Motor neuron (in vitro differentiated cells): ENCODE data around the gene STAG1. TPM values are rescaled to one million over a fixed set of nuclear protein-coding genes. Genes with fewer than 3 reads are reported as not detected.

Experiments
- ATAC-seq, 8 experiments: fragments of 200-7000 bp; cut with Tn5 transposase; replicated peaks in 6 of 8; 2 replicates each; pipeline ENCODE4 v1.8.0; 2021; ENCODE audit warnings: mild to moderate bottlenecking in 8 of 8, moderate library complexity in 8 of 8
- H3K27ac ChIP-seq, 2 donors: fragments of 250-450 bp; sonication (Bioruptor Pico); 2 replicates each; pipeline ENCODE4 v1.9.0; 2021; ENCODE audit warnings: antibody characterized with exemption in 2 of 2, mild to moderate bottlenecking in 2 of 2, moderate library complexity in 1 of 2
- H3K4me1 ChIP-seq, 2 donors: fragments of 250-450 bp; sonication (Bioruptor Pico); replicated peaks in 1 of 2; 2 replicates each; pipeline ENCODE4 v1.6.1; 2021; ENCODE audit warnings: antibody characterized with exemption in 2 of 2, mild to moderate bottlenecking in 2 of 2, moderate library complexity in 1 of 2
- H3K4me3 ChIP-seq, 5 donors: fragments of 250-450 bp; sonication (Bioruptor Pico); 2 replicates each; pipeline ENCODE4 v1.9.0; 2021; ENCODE audit warnings: antibody characterized with exemption in 5 of 5, mild to moderate bottlenecking in 5 of 5, moderate library complexity in 4 of 5
- WGBS, 10 experiments: fragments of 450-650 bp; shearing (Covaris generic); methylation state at CpG; one replicate each; pipeline ENCODE4 v1.0.0; 2022; 5-methylcytosine and 5-hydroxymethylcytosine counted together
- in situ Hi-C, 9 experiments: fragments of 400-800 bp; cut with MboI; loops; one replicate each; pipeline ENCODE4 v1.15.0; 2021; ENCODE audit warnings: low sequenced_read_pairs in 9 of 9, low pct_unique_long_range_greater_than_20kb in 2 of 9; ENCODE audit not compliant: unreplicated experiment in 9 of 9
- total RNA-seq, 8 experiments: library from RNA; unstranded; fragments of 300-600 nt; gene quantifications; 2 replicates each; pipeline versions ENCODE4 v1.2.3 to v1.2.4, GENCODE V29; 2022

The STAG1 gene
- total RNA-seq, 8 experiments from 2014 or later: 19.1 to 36.9 (median 29.4) TPM

DNA sequence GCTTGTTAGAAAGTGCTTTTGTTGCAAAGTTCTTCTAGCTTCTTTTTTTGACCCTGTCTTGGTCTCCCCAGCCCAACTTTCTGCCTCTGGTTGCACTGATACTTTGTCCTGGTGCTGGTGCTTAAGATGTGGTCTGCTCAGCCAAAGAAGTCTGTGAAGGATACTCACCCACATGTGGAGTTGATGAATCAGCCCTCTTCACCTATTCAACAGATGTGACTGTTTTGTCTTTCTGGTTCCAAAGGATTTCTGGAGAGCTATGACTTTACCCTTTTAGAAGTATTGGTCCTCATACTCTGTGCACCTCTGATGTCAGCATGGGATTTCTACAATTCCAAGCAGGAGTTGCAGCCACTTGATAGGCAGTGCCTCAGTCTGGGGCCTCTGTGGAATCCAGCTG, 418.0 kb downstream of the STAG1 start:
- ATAC-seq: no peak
- no peak overlapping the region for H3K27ac ChIP-seq
- in situ Hi-C loops: no loop called here

DNA sequence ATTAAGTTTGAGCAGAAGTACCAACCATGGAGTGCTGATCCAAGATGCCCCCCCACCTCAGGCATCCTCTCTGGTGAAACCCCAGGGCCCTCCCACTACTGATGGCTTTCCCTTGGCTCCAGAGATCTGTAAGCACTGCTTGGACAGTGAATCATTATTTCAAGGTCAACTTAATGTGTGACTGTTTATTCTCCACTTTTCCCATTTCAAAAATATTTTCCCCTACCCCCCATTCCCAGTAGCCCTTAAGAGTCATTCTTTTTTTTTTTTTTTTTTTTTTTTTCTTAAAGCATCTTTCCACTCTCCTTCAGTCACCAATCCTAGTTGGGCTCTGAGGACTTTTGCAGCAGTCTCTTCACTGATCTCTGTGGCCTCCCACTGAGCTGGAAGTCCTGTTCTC, 419.4 kb downstream of the STAG1 start:
- no peaks in the 10 kb centered on the region for H3K4me1 ChIP-seq
- in situ Hi-C loops: no loop called here
- ATAC-seq: no peak
- H3K27ac ChIP-seq: no peak overlapping the region
- H3K4me3 ChIP-seq: no peak overlapping the region

More for the DNA sequence above, 418.0 kb downstream of the STAG1 start:
- Histone ChIP-seq H3K4me3 (no peak overlapping the region), H3K4me1 (no peaks in the 10 kb centered on the region)

DNA sequence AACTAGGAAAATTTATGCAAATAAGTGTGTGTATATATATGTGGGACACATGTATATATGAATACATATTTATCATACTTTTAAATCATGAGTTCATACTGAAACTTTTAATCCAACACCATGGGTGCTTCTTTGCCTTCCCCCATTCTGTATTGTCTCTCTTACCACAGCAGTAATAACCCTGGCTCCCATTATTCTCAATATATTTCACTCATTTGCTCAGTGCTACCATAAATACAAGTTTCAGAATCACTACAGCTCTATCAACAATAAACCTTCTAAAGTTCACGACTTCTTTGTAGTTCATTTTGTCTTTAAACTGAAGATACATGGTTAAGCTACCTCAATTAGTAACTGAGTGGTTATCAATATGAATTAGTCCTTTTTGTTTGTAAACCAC, 419.9 kb downstream of the STAG1 start:
- ATAC-seq: no peak
- Histone ChIP-seq H3K4me3 (no peak overlapping the region), H3K27ac (no peak overlapping the region), H3K4me1 (no peaks in the 10 kb centered on the region)
- in situ Hi-C loops: no loop called here
- 20 to 100% (median 79%) methylated on average over 1 of the region's 1 CpG; no CpG with 5 or more reads in 2 of the 10 experiments for WGBS, 10 experiments

DNA sequence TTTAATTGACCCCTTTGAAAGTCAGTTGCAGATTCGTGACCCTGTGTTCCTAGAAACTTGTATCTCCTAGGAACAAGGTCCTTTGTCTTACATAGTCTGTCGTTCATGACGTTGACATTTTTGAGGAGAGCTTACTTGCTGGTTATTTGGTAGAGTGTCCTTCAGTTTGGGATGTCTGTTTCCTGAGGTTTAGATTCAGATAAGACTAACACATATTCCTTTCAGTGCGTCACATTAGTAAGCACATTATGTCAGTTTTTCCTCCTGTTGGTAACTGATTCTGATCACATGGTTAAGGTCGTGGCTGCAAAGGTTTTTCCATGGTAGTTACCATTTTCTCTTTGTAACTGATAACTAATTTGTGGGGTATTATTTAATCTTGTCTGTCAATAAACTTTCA, 421.3 kb downstream of the STAG1 start:
- no peak for ATAC-seq
- Histone ChIP-seq H3K4me3 (no peak overlapping the region), H3K27ac (no peak overlapping the region), H3K4me1 (no peaks in the 10 kb centered on the region)
- in situ Hi-C loops: no loop called here
- 83 to 96% (median 93%) methylated on average over 2 to 5 of the region's 5 CpGs; no CpG with 5 or more reads in 1 of the 10 experiments for WGBS, 10 experiments

DNA sequence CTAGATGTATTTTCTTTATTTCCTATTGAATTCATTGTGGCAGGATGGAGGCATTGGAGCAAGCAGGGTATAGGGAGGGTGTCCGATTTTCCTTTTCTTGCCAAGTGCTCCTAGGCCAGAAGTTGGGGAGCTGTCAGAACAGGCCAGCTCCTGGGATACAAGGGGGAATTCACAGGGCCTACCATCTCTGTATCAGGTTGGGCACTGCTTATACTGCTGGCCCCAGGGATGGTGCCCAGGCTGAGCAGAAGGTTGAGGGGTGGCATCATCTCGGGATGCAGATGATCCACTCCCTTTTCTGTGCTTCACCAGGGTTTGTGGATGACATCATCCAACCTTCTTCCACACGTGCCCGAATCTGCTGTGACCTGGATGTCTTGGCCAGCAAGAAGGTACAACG, 422.6 kb downstream of the STAG1 start:
- Histone ChIP-seq H3K4me3 (no peak overlapping the region), H3K27ac (no peak overlapping the region), H3K4me1 (no peaks in the 10 kb centered on the region)
- no peak for ATAC-seq
- 25 to 100% (median 85%) methylated on average over 1 to 4 of the region's 5 CpGs; no CpG with 5 or more reads in 2 of the 10 experiments for WGBS, 10 experiments
- in situ Hi-C loops: no loop called here

DNA sequence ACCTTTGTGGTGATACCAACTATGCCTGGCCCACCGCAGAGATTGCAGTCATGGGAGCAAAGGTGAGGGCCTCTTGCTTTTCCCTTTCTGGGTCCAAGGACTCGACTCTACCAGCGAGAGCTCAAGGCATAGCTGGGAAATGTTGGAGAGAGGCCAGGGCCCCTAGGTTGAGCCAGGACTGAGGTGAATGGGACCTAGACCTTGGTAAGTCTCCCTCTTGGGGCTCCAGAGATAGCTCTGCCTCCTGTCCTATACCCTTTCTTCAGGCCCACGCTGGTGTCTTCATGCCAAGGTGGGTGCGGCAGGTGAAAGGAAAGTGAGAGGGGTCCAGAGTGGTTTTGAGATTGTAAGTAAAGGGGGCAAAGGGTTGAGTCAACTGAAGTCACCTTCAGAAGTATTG, 424.5 kb downstream of the STAG1 start:
- WGBS, 10 experiments: 82 to 100% (median 100%) methylated on average over 1 to 5 of the region's 5 CpGs; no CpG with 5 or more reads in 6 of the 10 experiments
- in situ Hi-C loops: no loop called here
- ATAC-seq: no peak

DNA sequence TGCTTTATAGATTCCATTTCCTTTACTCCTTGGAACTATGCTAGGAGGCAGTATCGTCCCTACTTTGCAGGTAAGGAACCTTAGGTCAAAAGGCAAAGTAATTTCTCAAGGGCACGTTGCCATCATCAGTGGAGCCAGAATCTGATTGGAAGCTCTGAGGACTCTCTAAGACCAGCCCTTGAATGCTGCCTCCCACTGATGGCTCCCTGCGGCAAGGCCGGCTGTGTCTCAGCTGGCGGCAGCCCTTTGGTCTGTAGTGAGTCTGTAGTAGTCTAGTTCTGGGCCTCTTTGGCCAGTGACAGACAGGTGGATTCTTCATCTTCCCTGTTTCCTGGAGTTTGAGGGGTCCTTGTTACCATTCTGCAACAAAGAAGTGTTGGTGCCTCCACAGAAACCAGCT, 425.9 kb downstream of the STAG1 start:
- in situ Hi-C loops: no loop called here
- H3K4me1 ChIP-seq: no peaks in the 10 kb centered on the region
- no peak overlapping the region for H3K27ac ChIP-seq
- H3K4me3 ChIP-seq: no peak overlapping the region
- ATAC-seq: no peak
- WGBS, 10 experiments: 80 to 100% (median 100%) methylated on average over 1 to 5 of the region's 5 CpGs; no CpG with 5 or more reads in 3 of the 10 experiments

More for the DNA sequence above, 424.5 kb downstream of the STAG1 start:
- Histone ChIP-seq H3K27ac (no peak overlapping the region), H3K4me1 (no peaks in the 10 kb centered on the region), H3K4me3 (no peak overlapping the region)

DNA sequence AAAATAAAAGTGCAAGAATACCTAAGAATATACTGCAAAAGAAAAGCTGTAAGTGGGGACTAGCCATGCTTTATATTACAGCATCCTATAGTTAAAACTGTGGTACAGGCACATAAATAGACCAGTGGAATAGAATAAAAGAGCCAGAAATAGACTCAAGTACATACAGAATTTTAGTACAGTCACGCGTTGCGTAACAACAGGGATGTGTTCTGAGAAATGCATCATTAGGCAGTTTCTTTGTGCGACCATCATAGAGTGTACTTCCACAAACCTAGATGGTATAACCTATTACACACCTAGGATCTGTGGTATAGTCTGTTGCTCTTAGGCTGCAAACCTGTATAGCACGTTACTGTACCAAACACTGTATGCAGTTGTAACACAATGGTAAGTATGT, 440.2 kb downstream of the STAG1 start:
- Histone ChIP-seq H3K27ac (no peak overlapping the region), H3K4me1 (no peaks in the 10 kb centered on the region), H3K4me3 (no peak overlapping the region)
- WGBS, 10 experiments: 83 to 100% (median 98%) methylated on average over 1 to 5 of the region's 5 CpGs
- in situ Hi-C loops: no loop called here
- no peak for ATAC-seq

DNA sequence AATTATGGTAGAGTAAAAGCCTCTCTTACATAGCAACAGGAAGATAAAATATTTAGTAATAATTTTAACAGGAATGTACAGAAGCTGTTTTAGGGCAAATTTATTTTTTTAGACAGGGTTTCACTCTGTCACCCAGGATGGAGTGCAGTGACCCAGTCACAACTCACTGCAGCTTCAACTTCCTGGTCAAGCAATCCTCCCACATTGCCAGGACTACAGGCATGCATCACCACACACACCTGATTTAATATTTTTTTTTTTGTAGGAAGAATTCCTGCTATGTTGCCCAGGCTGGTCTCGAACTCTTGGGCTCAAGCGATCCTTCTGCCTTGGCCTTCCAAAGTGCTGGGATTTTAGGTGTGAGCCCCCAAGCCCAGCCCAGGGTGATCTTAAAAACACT, 440.9 kb downstream of the STAG1 start:
- in situ Hi-C loops: no loop called here
- no peak overlapping the region for H3K27ac ChIP-seq

DNA sequence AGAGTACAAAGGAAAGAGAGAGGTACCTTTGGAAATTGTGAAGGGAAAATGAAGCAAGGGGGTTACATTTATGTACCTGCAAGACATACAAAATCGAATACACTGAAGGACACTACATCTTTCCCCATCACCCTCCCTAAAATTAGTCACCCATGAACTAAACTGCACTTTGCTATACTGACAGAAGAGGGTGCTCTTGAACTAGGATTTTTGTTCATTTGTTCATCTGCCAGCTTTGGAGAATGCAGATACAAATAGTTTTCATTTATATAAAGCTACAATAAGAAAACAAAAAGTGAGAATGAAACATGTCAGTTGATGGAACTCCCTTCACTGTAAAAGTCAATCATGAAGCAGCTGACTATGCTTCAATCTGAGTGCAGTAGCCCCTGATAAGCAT, 446.3 kb downstream of the STAG1 start:
- ATAC-seq: peak in 2 of 8 experiments; percentile 32 to 37
- Histone ChIP-seq H3K27ac (no peak overlapping the region), H3K4me3 (no peak overlapping the region), H3K4me1 (no peaks in the 10 kb centered on the region)
- 6 to 91% (median 8%) methylated on average over 1 of the region's 1 CpG; no CpG with 5 or more reads in 7 of the 10 experiments for WGBS, 10 experiments
- in situ Hi-C loops: no loop called here

More for the DNA sequence above, 440.9 kb downstream of the STAG1 start:
- no peak for ATAC-seq
- H3K4me3 ChIP-seq: no peak overlapping the region
- 80 to 100% (median 100%) methylated on average over 1 to 2 of the region's 2 CpGs; no CpG with 5 or more reads in 3 of the 10 experiments for WGBS, 10 experiments
- H3K4me1 ChIP-seq: no peaks in the 10 kb centered on the region

DNA sequence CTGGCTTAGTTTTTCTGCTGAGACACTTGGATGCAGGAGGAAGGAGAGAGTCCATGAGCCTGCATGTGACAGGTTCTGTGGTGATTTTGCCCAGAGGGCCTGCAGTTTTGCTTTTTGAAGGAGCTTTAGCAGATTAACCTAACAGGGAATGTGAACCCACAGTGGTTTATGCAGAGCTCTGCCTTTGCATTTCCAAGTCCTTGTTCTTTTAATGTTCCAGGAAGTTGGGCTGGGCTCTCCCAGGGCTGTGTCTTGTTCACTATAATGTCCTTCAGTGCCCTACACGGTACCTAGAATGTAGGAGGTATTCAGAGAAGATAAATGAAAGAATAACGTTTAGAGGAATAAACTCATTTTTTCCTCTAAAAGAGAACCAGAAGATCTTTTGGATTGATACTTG, 451.7 kb downstream of the STAG1 start:
- in situ Hi-C loops: no loop called here
- no peaks in the 10 kb centered on the region for H3K4me1 ChIP-seq
- no peak overlapping the region for H3K27ac ChIP-seq
- H3K4me3 ChIP-seq: no peak overlapping the region
- WGBS, 10 experiments: 58 to 100% (median 82%) methylated on average over 1 to 2 of the region's 2 CpGs; no CpG with 5 or more reads in 2 of the 10 experiments
- peak in 3 of 8 experiments; percentile 46 to 96 (median 89) for ATAC-seq

DNA sequence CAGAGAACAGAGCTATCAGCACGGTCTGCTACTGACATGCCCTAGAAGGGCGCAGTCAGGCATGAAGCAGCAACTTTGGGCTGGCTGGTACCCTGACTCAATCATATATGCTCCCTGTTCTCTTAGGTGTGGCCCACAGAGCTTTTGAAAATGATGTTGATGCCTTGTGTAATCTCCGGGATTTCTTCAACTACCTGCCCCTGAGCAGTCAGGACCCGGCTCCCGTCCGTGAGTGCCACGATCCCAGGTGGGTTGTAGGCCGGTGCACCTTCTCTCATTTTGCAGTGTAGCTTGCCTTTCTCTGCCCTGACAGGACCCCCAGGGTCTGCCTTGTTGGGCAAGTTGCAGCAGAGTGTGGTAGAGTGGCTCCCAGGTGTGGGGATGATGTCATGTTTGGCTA, 454.4 kb downstream of the STAG1 start:
- in situ Hi-C loops: no loop called here
- Histone ChIP-seq H3K27ac (no peak overlapping the region), H3K4me3 (no peak overlapping the region), H3K4me1 (no peaks in the 10 kb centered on the region)
- no peak for ATAC-seq
- 83 to 100% (median 95%) methylated on average over 2 to 5 of the region's 8 CpGs; no CpG with 5 or more reads in 6 of the 10 experiments for WGBS, 10 experiments

DNA sequence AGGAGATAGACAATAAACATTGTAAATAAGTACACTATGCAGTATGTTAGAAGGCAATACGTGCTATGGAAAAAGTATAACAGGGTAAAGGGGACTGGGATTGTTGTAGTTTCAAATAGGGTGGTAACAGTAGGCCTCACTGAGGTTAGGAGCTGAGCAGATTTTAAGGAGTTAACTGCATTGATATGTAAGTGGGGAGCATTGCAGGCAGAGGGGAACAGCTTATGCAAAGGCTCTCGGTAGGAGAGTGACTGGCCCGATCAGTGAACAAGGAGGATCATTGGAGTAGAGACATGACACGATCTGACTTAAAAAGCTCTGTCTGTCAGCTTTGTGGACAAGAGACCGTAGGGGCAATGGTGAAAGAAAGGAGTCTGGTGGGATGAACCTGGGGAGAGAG, 455.2 kb downstream of the STAG1 start:
- H3K4me3 ChIP-seq: no peak overlapping the region
- in situ Hi-C loops: no loop called here
- no peak overlapping the region for H3K27ac ChIP-seq
- no peaks in the 10 kb centered on the region for H3K4me1 ChIP-seq
- 19 to 100% (median 65%) methylated on average over 2 to 4 of the region's 5 CpGs; no CpG with 5 or more reads in 1 of the 10 experiments for WGBS, 10 experiments
- ATAC-seq: no peak

DNA sequence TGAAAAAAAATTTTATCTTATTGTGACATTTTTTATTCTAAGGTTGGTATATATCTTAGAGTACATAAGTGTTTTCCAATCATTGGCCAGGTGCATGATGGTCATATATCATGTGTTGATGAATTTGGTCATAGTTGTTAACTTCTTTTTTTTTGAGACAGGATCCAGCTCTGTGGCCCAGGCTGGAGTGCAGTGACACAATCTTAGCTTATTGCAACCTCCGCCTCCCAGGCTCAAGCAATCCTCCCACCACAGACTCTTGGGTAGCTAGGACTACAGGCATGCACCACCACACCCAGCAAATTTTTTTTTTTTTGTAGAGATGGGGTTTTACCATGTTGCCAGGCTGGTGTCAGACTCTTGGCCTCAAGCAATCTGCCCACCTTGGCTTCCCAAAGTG, 458.0 kb downstream of the STAG1 start:
- WGBS, 10 experiments: 75 to 100% (median 100%) methylated on average over 1 of the region's 1 CpG; no CpG with 5 or more reads in 7 of the 10 experiments
- no peaks in the 10 kb centered on the region for H3K4me1 ChIP-seq
- no peak overlapping the region for H3K27ac ChIP-seq
- in situ Hi-C loops: no loop called here
- H3K4me3 ChIP-seq: no peak overlapping the region
- ATAC-seq: no peak
